Gastrocnemius medialis (tissue), 4 donors: ENCODE data around the gene FBXW4.

Source experiments
- CTCF ChIP-seq, 5 experiments: fragments of 450-650 bp in 3 of 5; fragments of 200-600 bp in 2 of 5; sonication (generic) in 2 of 5; IDR thresholded peaks in 4 of 5; conservative IDR thresholded peaks in 1 of 5; 1 replicate in 4 of 5; 2 replicates in 1 of 5; pipeline ENCODE4 v1.5.1; 2016 to 2019; ENCODE audit warnings: antibody characterized with exemption in 5 of 5, mild to moderate bottlenecking in 3 of 5, moderate library complexity in 3 of 5
- POLR2A ChIP-seq, 2 donors: fragments of 450-650 bp; IDR thresholded peaks; one replicate each; pipeline ENCODE4 v1.6.1; 2017; ENCODE audit warnings: antibody characterized with exemption in 2 of 2, mild to moderate bottlenecking in 2 of 2, moderate library complexity in 2 of 2

DNA sequence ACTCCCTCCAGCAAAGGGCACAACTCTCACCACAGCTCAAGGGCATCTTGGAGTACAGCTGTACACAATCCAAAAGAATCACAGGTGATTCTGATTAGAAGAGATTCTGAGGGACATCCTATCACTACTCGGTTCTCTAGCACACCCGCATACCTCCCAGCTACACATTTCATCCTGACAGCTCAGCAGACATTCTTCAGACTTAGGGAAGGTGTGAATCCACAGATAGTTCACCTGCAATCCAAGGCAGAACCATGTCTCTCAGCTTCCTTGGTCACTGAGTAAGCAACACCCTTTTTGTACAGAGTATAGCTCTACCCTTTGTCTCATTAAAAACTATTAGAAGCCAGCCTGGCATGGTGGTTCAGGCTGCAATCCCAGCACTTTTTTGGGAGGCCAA is 26.8 kb upstream of the FBXW4 start:
- TF ChIP-seq CTCF (IDR thresholded peaks at IDR 0.05 in 4 of 5, conservative IDR thresholded peaks at IDR 0.05 in 1 of 5) (no peak), POLR2A (IDR thresholded peaks at IDR 0.05) (no peak)
